ENCODE results near the gene HES6.

DNA sequence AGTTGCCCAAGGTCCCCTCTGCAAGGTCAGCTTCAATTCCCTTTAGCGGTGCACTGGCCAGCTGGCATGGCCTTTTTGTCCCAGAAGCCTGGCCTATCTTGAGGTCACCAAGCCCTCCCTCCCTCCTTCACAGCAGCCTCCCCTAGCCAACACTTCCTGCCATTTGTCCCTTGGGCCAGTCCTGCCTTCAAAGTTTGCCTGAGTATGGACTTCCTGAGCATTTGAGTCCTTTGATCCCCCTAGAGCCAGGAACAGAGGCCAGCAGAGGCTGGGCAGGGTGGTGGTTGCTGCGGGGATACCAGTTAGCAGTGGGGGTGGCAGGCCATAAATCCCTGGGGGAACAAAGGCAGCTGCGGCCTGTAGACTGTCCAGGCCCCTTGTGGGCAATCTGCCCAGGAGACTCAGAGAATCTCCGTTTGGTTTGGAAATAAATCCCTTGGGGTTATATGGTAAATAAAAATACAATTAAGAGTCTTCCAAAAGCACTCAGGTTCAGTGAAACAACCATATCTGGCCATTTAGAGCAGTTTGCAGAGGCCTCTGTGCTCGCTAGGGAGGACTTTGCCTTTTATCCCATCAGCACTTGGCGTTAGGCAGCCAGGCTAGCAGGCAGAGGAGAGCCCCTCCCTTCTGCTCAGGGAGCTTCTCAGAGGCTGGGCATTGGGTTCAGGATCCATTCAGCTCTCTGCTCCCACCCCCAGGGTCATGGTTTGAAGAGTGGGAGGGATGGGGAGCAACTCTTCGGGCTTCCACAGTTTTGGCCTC, 3.1 kb upstream of the HES6 start:
- TF ChIP-seq, protein P1, sequence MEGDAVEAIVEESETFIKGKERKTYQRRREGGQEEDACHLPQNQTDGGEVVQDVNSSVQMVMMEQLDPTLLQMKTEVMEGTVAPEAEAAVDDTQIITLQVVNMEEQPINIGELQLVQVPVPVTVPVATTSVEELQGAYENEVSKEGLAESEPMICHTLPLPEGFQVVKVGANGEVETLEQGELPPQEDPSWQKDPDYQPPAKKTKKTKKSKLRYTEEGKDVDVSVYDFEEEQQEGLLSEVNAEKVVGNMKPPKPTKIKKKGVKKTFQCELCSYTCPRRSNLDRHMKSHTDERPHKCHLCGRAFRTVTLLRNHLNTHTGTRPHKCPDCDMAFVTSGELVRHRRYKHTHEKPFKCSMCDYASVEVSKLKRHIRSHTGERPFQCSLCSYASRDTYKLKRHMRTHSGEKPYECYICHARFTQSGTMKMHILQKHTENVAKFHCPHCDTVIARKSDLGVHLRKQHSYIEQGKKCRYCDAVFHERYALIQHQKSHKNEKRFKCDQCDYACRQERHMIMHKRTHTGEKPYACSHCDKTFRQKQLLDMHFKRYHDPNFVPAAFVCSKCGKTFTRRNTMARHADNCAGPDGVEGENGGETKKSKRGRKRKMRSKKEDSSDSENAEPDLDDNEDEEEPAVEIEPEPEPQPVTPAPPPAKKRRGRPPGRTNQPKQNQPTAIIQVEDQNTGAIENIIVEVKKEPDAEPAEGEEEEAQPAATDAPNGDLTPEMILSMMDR (IDR thresholded peaks at IDR 0.05): no peak
- no peak for TF ChIP-seq POLR2A (IDR thresholded peaks at IDR 0.05)
